Activated CD4-positive, alpha-beta T cell treated with anti-CD3 and anti-CD28 coated beads for 4 hours (primary cell): ENCODE results near the gene PI4K2A.

Source experiments
- DNase-seq, 2 donors: peaks; one replicate each; pipeline ENCODE4 v3.0.0-alpha.2; 2020

The PI4K2A gene

DNA sequence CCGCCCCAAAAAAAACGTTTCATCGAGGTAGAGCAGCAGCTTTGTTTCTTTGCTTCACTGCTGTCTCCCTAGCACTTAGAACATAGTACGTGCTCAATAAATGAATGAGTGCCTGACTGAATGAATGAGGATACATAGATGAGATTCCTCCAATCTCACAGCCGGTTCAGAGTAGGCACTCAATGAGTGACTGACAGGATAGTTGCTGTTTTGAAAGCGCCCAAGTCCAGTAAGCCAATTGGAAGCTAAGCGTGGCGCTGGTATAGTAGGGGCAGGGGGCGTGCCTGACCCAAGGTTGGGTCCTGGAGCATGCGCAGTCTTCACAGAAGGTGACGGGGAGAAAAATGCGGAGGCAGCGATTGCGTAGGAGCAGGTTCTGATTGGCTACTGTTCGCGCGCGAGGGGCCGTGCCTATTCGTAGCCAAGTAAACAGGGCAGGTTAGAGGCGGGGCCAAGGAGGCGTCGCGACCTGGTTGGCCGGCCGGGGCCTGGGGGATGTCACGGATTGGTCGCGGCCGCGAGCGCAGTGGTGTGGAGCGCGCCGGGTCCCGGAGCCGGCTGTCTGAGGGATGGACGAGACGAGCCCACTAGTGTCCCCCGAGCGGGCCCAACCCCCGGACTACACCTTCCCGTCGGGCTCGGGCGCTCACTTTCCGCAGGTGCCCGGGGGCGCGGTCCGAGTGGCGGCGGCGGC, at the start of gene PI4K2A:
PI4K2A (plus strand) TSS at position 498 of the 694 bp plus-strand sequence; CDS start at position 570, 72 bp downstream.
- peak; percentile 99 for DNase-seq

DNA sequence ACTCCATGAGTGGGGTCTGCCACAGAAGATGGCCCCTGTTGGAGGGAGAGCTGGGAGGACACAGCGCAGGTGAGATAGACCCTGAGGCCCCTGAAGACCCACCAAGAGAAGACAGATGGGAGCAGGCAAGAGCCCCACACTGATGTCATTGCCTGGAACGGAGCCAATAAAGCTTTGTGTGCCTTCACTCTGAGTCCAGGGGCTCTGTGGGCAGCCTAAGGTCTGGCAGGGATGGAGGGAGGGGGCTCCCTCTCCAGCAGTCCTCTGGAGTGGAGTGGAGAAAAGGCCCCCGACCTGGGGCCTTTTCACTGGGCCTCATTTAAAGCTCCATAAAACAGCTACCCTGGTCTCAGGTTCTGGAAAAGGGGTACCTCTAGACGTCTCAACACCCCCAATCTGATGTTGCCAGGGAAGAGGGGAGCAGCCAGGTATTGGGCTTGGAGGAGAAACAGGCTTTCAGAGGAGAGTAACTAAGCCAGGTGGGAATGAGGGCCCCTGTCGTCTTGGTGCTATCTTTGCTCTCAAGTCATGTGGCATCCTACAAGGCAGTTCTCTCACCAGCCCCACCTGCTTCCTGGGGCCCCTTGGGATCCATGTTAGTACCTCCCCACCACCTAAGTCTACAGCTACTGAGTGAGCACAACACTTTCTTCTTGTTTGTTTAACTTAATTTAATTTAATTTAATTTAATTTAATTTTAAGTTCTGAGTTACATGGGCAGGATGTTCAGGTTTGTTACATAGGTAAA, 49.5 kb upstream of the PI4K2A start:
- DNase-seq: no peak

DNA sequence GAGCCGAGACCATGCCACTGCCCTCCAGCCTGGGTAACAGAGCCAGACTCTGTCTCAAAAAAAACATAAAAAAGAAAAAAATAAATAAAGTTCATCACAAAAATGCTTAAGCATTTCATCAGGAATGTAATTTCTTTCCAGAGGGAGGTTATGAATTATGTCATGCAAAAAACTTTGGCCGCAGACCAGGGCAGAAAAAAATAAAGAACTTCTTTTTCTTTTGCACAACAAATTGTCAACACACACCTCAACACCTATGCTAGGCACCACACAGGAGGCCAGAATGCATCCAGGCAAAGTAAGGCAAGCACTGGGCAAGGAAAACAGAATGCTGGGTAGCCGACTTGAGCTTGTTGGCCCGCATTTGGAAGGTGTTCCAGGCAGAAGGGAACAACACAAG, 47.0 kb upstream of the PI4K2A start:
- DNase-seq: no peak

DNA sequence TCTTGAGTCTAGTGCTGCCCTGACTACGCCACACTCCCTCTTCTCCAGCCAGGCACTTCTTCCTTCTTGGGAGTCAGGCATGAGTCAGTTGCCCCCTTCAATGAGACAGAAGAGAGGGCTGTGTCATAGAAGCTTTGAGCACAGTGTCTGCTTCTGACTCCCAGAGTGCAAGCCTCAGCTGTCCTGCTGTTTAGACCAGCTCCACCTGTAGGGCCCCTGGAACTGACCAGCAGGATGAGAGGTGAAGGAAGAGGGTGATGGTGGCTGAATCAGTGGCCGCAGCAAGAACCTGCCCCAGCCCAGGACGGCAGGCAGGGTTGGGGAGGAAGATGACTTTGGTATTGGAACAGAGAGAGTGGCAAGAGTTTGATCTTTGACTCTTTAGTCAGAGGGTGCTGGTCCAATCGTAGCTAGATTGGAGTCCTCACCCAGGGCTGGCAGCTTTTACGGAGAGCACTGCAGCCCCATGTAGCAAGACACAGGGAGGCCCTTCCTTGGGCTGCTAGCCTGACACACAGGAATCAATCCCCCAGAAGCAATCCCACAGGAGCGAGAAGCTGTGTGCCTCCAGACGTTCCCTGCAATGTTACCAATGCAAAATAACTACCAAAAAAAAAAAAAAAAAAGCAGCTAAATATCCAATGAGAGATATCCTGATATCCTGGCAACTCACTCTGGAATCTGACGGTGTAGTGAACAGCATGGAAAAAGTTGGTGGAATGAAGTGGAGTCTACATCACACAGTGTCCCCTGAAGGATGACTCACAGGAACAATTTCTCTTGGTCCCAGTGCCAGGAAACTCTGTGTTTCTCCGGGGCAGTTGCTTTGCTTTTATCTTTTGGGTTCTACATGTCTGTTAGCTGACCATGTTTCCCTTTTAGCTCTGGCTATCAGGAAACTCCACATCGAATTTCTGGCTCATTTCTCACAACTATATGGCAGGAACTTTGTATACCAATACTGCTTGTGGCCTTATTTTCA, 44.1 kb upstream of the PI4K2A start:
- DNase-seq: no peak

DNA sequence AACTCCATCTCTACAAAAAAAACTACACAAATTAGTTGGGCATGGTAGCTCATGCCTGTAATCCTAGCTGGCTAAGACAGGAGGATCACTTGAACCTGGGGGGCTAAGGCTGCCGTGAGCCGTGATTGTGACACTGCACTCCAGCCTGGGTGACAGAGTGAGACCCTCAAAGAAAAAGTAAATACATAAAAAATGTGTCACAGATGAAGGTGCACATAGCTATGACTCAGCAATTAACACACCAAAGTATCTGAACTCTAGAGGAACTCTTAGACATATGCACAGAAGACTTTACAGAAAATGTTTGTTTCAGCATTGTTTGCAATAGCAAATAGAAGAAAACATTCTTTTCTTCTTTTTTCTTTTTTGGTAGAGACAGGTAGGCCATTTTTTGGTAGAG, 42.7 kb upstream of the PI4K2A start:
- DNase-seq: no peak

DNA sequence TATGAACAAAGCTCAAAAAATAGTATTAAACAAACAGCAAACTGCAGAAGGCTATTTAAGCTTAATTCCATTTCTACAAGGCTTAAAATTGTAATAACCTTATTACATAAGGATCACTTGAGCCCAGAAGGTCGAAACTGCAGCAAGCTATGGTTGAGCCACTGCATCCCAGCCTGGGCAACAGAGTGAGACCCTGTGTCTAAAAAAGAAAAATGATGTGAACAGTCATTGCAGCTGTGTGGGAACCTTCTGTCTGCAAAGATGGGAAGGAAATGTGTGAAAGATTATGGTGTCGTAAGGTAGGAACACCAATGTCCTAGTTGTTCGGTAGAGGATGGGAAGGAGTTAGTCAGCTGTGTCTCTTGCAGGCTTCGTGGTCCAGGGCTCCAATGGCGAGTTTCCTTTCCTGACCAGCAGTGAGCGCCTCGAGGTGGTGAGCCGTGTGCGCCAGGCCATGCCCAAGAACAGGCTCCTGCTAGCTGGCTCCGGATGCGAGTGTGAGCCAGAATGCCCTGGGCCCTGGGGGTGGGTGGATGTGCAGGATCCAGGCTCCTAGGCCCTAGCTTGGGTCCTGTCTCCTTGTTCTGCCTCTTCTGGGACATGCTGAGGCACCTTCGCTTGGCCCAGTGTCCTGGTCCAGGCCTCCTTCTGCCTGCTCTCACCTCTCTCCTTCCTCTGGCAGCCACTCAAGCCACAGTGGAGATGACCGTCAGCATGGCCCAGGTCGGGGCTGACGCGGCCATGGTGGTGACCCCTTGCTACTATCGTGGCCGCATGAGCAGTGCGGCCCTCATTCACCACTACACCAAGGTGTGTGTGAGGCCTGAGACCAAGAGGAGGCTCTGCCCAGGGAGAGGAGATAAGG, 41.8 kb upstream of the PI4K2A start:
- DNase-seq: no peak

DNA sequence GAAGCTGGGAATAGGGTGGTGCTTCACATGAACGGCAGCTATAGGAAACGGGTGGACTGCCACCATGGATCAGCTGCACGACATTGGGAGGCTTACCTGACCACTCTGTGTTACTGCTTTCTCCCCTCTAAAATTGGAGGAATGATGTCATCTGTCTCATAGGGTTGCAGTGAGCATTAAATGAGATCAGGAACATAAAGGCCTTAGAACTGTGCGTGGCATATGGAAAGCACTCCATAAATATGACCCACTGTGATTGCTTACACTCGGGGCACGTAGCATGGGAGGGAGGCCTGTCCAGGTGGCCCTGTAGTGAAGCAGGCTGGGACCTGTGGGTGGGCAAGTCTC, 41.2 kb upstream of the PI4K2A start:
- no peak for DNase-seq

DNA sequence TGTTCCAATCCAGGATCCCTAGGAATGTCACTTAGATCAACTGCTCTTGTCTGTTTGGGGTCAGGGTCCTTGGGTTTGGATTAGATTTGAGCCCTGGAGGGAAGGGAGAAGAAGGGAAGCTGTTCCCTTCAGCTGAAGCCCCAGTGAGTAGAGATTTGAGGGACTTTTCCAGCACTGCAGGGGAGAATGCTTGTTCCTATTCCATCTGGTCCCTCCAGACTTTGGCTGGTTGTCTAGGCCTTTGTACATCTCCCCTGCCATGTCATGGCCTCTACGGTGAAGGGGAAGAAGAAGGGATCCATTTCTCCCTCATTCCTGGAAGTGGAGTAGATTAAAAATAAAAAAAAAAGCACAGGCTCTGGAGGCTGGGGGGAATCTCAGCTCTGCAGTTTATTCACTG, 39.9 kb upstream of the PI4K2A start:
- no peak for DNase-seq

DNA sequence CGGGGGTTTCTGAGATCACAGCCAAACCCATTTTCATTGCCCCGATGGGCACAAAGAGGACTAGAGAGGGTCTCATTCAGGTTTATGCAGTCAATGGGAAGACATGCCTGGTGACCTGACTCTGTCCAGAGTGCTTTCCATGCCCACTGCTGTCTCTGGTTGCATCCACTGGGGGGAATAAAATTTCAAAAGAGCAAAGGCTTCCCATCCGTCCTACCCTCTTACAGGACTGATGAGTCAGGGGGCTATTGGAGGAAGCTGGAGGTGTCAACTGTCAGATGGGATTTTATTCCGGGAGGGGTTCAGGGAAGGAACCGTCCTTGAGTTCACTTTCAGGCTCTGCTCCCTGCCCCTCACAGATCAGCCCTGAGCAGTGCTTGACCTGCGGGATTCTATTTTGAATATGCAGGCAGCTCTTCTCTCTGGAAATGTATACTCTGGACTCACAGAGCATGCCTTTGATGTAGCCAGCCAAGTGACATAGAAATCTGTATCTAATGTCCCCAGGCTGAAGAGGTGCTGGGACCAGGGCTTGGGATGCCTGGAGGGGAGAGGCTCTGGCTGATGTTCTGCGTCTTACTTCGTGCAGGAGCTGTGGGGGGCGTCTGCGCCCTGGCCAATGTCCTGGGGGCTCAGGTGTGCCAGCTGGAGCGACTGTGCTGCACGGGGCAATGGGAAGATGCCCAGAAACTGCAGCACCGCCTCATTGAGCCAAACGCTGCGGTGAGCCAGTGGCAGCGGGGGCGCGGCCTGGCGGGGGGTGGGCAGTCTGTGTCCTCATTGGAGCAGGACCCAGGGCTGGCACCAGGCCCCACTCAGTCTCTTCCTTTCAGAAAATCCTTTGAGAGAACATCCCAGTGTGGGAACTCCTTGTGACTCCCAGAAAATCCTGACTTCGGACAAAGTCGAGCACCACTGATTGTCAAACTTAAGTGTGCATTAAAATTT, 38.9 kb upstream of the PI4K2A start:
- DNase-seq: no peak

DNA sequence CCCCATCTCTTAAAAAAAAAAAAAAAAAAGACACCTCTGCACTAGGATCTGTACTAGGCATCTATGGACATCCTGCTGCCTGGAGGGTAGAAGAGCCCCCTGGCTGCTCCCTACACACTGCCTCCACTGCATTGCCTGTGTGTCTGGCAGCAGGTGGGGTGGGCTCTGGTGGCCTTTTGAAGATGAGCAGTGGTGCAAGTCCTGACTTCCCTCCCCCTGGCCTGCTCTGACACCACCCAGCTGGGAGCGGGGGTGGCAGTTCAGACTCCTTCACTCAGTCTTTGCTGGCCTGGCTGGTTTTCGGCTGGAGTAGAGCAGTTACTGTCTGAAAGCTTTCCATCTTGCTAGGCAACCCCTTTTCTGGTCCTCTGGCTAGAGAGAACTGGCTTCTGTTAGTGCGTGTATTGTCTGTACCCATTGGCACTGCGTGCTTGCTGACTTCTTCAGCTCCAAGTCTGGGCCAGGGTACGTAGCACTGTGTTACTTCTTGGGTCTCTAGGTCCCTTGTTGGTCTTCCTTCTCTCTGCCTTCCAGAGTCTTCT, 33.3 kb upstream of the PI4K2A start:
- no peak for DNase-seq

DNA sequence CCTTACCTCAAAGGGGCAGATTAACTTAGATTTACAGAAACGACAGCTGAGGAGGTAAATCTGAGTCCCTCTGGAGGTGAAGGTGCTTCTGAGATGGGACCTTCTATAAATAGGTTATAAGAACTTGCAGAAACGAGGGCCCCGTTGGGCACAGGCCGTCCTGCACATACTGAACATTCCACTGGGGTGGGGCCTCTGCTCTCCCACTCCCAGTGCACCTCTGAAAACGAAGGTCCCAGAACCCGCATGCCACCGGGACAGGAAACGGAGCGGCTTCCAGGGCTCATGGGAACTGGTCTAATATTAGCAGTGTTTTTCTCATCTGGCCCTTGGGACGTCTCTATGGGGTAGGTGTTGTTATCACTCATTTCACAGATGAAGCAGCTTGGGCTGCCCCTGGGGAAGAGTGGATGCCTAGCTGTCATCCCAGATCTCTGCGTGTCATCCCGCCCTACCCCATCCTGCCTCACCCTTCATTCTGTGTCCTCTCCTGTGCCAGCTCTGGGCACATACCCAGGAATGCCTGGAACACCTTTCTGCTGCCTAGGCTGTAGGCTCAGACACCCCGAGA, 31.4 kb upstream of the PI4K2A start:
- no peak for DNase-seq

DNA sequence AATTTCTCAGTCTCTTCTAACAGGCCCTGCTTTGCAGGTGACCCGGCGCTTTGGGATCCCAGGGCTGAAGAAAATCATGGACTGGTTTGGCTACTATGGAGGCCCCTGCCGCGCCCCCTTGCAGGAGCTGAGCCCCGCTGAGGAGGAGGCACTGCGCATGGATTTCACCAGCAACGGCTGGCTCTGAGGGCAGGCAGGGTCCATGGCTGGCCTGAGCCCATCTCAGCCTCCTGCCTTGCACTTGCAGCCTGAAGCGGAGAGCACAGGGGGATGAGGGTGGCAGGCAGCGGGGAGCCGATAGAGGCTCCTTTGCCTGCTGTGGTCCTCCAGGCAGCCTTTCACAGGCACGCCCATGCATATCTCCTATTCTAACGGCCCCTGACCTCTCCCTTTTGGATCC, 29.0 kb upstream of the PI4K2A start:
- no peak for DNase-seq

DNA sequence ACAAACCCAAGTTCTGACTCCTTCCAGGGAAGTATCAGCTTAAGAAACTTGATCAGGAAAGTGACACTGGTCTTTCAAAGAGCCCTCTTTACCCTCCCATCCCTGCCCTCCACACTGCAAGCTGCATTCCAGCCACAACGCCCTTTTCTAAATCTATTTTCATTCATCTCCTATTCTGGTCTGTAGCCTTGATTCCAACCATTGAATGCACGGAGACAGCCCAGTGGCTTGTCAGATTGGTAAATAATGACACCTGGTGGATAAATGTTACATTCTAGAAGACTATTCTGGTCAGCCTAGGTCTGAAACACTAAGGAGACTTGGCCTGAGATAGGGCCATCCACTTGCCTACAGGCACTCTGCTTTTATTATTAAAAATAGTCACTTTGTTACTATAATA, 28.1 kb upstream of the PI4K2A start:
- no peak for DNase-seq

DNA sequence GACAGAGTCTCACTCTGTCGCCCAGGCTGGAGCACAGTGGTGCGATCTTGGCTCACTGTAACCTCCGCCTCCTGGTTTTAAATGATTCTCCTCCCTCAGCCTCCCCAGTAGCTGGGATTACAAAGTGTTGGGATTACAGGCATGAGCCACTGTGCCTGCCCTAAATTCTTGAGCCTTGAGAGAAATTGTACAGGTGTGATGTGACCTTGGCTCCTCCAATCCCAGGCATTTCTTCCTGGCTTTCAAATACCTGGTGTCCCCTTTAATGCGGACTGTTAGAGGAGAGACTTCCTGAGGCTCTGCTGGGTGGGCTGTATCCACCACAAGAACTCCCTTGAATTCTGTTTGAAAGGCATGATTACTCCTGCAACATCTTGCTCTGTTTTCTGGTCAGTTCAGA, 22.2 kb upstream of the PI4K2A start:
- no peak for DNase-seq

DNA sequence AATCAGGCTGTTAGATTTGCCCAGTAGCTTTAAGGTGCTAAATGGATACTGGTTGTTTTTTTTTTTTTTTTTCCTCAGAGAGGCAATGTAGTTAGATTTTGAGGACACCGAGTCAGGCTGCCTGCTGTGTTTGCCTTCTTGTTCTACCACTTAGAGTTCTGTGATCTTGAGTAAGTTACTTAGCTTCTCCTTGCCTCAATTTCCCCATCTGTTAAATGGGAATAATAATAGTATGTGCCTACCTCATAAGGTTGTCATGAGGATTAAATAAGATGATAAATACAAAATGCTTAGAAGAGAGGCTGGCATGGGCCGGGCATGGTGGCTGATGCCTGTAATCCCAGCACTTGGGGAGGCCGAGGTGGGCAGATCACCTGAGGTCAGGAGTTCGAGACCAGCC, 21.7 kb upstream of the PI4K2A start:
- no peak for DNase-seq

DNA sequence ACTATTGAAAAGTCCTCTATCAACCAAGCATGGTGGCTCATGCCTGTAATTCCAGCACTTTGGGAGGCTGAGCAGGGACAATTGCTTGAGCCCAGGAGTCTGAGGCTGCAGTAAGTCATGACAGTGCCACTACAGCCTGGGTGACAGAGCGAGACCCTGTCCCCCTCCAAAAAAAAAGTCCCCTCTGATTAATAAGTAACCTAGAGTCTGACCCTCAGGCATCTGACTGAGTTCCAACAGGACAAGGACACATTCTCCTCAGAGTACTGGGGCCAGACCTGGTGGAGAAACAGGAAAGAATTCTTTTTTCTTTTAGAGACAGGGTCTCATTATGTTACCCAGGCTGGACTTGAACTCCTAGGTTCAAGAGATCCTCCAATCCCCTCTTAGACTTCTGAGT, 17.2 kb upstream of the PI4K2A start:
- no peak for DNase-seq

DNA sequence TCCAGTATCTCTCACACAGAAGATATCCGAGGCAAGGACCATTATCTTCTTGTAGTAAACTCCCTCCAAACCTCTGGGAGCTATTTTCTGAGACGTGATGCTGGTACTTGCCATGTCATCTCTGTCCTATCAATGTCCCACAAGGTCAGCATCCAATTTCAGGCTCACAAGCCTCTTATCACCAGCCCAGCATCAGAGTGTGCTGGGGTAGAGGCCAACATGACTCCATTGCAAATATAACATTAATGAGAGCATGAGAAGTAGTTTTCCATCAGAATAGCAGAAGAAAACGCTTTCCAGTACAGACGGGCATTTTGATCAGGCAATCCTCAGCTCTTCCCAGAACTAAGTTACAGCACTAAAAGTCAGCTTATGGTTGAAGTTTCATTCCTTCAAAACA, 12.7 kb upstream of the PI4K2A start:
- DNase-seq: no peak

DNA sequence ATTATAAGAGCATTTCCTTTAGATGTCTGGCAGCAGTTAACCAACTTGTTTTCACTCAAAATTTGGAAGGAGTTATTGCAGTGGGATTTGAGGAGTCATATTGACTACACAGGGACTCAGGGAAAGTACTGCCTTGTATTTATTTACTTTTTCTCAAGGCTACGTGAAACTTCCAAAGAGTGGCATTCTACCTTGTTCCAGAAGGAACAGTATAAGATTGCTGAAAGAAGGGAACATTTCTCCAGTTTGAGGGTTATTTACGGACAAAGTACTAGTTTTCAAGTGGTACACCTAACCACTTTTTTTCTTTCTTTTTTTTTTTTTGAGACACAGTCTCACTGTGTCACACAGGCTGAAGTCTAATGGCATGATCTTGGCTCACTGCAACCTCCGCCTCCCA, 12.2 kb upstream of the PI4K2A start:
- DNase-seq: no peak

DNA sequence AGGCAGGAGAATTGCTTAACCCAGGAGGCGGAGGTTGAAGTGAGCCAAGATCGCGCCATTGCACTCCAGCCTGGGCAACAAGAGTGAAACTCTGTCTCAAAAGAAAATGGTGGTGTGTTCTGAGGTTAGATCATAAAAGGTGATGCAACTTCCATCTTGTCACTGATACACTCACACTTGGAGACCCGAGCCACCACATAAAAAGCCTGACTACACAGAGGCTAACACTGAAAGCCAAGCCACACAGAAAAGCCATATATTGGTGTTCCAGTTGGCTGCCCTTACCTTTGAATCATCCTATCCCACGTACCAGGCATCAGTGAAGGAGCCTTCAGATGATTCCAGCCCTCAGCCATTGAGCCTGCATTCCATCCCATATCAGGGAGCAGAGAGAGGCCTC, 11.2 kb upstream of the PI4K2A start:
- no peak for DNase-seq

DNA sequence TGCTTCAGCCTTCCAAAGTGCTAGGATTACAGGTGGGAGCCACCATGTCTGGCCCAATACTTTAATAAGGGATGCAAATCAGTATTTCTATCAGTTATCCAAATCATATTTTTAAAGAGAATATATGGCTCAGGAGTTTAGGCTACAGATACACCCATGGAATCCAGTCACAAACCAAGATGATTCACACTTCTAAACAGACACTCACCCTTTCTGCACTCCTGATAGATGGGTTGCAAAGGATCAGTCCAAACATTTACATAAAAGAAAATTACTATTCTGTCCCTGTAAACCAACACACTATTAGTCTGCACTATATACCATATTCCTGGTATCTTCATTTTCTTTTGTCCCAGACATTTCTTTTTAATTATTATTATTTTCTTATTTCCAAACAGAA, 9.4 kb upstream of the PI4K2A start:
- DNase-seq: no peak
